ENCODE measurements around the gene FAM72D. TPM values are rescaled to one million over a fixed set of nuclear protein-coding genes. Genes with fewer than 3 reads are reported as not detected.
"Not testable (repeated sequence)": the region's sequence is repeated elsewhere in the genome, so short reads cannot be mapped to it uniquely, and the experiment has no call there.

Gene FAM72D
- total RNA-seq, 1 experiment from 2014 or later, result 3.6 TPM

- DNase-seq (ENCODE audit: low read depth), result not testable (repeated sequence)
Observed at GRCh38 chr1:145146308-145146707, 50.5 kb downstream of the FAM72D start.

GRCh38 chr1:145147172-145147571 is 51.4 kb downstream of the FAM72D start:
- not testable (repeated sequence) for DNase-seq (ENCODE audit: low read depth)

- not testable (repeated sequence) for DNase-seq (ENCODE audit: low read depth)
Observed at GRCh38 chr1:145155421-145155820, 59.6 kb downstream of the FAM72D start.

- not testable (repeated sequence) for DNase-seq (ENCODE audit: low read depth)
Observed at GRCh38 chr1:145155873-145156272, 60.1 kb downstream of the FAM72D start.

- DNase-seq (ENCODE audit: low read depth), result peak; percentile 53
Observed at GRCh38 chr1:145156891-145157610, 61.3 kb downstream of the FAM72D start.

- not testable (repeated sequence) for DNase-seq (ENCODE audit: low read depth)
Observed at GRCh38 chr1:145157715-145158114, 61.9 kb downstream of the FAM72D start.

GRCh38 chr1:145161046-145161752 is 65.4 kb downstream of the FAM72D start:
- not testable (repeated sequence) for DNase-seq (ENCODE audit: low read depth)

Other genes with a start within 250 kb of the FAM72D start
- 19.2 and 25.2 TPM in 2 replicates for gene SRGAP2B, start 646 bp upstream of the FAM72D start, total RNA-seq (2014; rRNA removed)
- not detected in 2 replicates for gene PPIAL4D, start 146.2 kb downstream of the FAM72D start, total RNA-seq (2014; rRNA removed)

Data from LHCN-M2 (cell line).